CD4-positive, alpha-beta T cell treated with Interleukin-12 subunit alpha and Interleukin-12 subunit beta, for 1 hour (primary cell): ENCODE data around the gene IRS1.
A peak's percentile ranks its signal among the peaks of the same experiment; 100 is the strongest.
"Not testable (repeated sequence)": the region's sequence is repeated elsewhere in the genome, so short reads cannot be mapped to it uniquely, and the experiment has no call there.

Source experiments
- DNase-seq: peaks from one replicate; pipeline ENCODE4 v3.0.0-alpha.2; 2020

Gene IRS1, protein sequence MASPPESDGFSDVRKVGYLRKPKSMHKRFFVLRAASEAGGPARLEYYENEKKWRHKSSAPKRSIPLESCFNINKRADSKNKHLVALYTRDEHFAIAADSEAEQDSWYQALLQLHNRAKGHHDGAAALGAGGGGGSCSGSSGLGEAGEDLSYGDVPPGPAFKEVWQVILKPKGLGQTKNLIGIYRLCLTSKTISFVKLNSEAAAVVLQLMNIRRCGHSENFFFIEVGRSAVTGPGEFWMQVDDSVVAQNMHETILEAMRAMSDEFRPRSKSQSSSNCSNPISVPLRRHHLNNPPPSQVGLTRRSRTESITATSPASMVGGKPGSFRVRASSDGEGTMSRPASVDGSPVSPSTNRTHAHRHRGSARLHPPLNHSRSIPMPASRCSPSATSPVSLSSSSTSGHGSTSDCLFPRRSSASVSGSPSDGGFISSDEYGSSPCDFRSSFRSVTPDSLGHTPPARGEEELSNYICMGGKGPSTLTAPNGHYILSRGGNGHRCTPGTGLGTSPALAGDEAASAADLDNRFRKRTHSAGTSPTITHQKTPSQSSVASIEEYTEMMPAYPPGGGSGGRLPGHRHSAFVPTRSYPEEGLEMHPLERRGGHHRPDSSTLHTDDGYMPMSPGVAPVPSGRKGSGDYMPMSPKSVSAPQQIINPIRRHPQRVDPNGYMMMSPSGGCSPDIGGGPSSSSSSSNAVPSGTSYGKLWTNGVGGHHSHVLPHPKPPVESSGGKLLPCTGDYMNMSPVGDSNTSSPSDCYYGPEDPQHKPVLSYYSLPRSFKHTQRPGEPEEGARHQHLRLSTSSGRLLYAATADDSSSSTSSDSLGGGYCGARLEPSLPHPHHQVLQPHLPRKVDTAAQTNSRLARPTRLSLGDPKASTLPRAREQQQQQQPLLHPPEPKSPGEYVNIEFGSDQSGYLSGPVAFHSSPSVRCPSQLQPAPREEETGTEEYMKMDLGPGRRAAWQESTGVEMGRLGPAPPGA (N-terminal part only)

GRCh38 chr2:226799211-226799975 is at the start of gene IRS1:
TSS of gene IRS1 (minus strand) at chr2:226799820. CDS start at chr2:226798738, 1,082 bp downstream.
- peak; percentile 64 for DNase-seq

- no peak for DNase-seq
Measured at GRCh38 chr2:226849349-226849748, 49.7 kb upstream of the IRS1 start.

GRCh38 chr2:226847511-226847910 is 47.9 kb upstream of the IRS1 start:
- DNase-seq, result no peak

DNA sequence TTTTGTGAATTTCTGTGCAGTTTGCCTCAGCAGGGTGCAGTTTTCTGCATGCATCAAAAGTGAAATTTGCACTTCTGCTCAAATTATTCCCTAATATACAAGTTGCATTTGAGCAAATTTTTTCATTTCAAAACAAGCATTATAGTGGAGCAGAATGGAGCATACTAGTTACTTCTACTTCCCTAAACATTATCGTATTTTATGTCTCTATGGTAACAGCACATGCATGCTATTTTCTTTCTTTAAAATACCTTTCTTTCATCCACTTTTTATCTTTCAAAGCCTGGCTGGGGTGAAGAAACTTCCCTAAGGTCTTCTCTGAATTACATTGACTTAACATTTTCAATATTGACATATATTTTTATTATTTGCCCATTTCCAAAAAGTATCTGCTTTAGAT is 47.5 kb upstream of the IRS1 start:
- no peak for DNase-seq

- no peak for DNase-seq
Measured at GRCh38 chr2:226845386-226846116, 45.9 kb upstream of the IRS1 start.

DNA sequence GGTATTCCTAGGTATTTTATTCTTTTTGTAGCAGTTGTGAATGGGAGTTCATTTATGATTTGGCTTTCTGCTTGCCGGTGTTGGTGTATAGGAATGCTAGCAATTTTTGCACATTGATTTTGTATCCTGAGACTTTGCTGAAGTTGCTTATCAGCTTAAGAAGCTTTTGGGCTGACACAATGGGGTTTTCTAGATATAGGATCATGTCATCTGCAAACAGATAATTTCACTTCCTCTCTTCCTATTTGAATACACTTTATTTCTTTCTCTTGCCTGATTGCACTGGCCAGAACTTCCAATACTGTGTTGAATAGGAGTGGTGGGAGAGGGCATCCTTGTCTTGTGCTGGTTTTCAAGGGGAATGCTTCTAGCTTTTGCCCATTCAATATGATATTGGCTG is 43.4 kb upstream of the IRS1 start:
- DNase-seq, result not testable (repeated sequence)

DNA sequence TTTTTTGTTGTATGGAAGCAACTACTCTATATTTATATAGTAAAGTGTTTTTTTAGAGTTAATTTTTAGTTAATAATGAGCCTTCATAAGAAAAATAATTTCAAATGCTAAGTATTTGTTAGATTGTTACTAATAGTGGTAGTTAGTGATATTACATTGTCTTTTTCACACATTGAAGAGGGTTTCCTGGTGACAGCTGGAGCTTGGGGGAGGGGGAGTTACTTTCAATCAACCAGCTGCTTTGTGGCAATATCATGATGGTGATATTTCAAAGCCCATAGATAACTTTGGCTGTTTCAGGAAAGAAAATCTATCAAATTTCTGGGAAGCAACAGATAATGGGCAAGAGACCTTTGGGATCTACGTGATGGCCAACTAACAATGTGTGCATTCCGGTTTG is 40.3 kb upstream of the IRS1 start:
- peak; percentile 20 for DNase-seq

- DNase-seq, result peak; percentile 18
Measured at GRCh38 chr2:226839161-226839560, 39.5 kb upstream of the IRS1 start.

DNA sequence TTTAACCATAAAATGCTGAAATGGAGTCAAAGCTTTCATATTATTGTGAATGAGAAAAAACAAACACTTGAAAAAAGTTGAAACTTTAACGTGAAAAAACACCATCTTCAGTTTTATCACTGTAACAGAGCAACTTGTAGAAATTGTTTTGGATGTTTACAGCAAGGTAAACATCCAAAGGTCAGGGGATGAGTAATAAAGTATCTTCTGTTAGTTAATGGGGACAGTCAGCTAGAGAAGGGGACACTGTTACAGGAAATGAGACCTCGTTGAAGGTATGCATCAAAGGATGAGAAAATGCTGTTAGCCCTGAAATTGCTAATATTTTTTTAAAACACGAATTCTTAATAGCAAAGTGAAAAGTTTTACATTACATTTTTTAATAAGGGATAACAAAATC is 39.1 kb upstream of the IRS1 start:
- peak; percentile 16 for DNase-seq

DNA sequence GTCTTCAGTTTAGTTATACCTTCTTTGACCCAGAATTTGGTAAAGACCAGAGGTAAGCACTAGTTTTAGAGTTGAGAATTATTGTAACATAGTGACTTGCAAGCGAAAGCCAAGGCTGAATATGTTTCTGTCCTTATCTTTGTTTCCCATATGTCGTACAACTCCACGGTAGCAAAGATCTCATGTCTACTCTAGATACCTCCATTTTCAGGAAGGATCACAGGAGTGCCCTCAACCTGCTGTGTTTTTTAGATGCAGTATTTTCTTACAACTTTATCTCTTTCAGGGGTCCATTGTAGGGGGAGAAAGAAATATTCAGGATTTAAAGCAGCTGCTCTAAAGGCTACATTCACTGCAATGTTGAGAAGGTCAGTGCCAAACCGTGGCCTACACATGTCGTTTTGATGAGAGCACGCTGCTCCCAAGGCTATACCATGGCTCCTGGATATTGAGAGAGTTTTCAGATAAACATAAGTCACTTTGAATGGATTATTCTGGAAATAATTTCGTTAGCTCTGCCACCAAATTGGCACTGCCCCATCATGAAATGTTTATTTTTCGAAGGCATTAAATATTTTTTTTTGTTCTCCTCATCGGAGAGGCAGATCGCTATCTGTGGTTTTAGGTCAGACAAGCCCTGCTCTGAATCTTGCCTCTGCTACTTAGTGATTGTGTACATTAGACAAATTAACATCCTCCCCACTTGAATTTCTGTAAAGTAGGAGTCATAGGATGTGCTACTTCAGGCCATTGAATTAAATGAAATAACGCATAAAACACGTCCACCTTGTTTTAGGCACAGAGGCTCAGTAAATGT is 38.4 kb upstream of the IRS1 start:
- DNase-seq, result peak; percentile 36

GRCh38 chr2:226837334-226837733 is 37.7 kb upstream of the IRS1 start:
- no peak for DNase-seq

GRCh38 chr2:226836548-226836885 is 36.9 kb upstream of the IRS1 start:
- DNase-seq, result no peak

DNA sequence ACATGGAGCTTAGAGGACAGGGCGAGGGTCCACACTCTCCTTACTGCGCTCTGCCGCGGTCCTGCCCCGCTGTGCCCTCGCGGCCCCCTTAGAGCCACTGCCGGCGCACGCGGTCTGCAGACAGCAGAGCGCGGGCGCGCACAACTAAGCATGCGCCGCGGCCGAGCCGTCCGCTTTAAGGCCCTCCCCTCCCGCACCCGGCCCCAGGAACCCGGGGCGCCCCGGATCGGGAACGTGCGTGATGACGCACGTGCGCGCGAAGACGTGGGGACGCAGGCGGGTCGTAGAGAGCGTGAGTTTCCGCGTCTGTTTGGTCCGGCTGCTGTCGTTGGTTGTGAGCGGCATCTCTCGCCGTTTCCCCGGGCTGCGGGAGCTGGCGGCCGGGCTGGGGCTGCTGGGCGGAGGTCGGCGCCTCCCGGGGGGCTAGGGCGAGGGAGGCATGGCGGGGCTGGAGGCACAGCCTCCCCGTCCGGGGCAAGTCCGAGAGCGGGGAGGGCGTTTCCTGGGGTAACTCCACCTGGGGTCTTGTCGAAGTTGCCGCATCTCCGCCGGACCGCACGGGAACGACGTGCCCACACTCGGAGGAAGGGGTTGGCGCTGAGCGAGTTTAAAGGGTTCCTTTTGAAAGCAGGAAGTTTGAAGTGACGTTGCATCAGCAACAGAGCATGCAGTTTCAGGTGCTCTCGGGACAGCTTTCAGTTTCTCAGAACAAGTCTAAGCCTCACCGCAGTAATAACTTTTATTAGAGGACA is 36.4 kb upstream of the IRS1 start, which contains the start of gene RHBDD1:
RHBDD1 (plus strand) TSS at position 259 of the 752 bp plus-strand sequence. CDS start 28,640 bp downstream, outside the sequence.
- DNase-seq, result peak; percentile 93

- DNase-seq, result no peak
Measured at GRCh38 chr2:226835420-226835795, 35.8 kb upstream of the IRS1 start.

GRCh38 chr2:226834880-226835279 is 35.3 kb upstream of the IRS1 start:
- not testable (repeated sequence) for DNase-seq

- DNase-seq, result no peak
Measured at GRCh38 chr2:226832061-226832460, 32.4 kb upstream of the IRS1 start.

DNA sequence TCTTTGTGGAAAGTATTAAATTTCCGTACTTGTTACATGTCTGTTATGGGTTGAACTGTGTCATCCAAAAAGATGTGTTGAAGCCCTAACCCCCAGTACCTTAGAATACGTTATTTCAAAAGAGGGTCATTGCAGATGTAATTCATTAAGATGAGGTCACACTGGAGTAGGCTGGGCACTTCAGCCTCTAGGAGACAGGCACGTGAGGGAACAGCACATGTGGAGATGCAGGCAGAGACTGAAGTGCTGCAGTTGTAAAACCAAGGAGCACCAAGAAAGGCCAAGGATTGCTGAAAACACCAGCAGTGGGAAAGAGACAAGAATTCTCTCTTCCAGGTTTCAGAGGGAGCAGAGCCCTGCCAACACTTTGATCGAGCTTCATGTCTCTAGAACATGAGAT is 31.6 kb upstream of the IRS1 start:
- no peak for DNase-seq

GRCh38 chr2:226829721-226830631 is 30.4 kb upstream of the IRS1 start:
- no peak for DNase-seq

GRCh38 chr2:226828191-226828590 is 28.6 kb upstream of the IRS1 start:
- no peak for DNase-seq
